ENCODE results near the gene NDUFAF5.

Gene NDUFAF5

DNA sequence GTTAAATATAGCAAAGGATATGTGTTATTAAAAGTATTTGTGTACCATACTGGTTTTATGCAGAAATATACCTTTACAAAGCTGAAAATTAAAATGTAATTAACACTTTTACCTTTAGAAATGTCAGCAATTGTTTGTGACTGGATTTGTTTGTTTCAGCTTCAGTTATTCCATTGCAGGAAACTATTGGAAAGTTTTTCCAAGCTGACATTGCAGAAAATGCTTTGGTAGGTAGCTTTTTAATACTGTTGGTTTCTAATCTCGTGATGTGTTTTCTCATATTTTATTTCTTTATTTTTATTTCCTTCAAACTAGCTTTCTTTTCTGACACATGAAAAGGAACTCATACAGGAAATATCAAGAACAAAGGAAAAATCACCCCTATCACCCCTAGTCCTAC, 8.2 kb downstream of the NDUFAF5 start:
- Mint-ChIP-seq H3K4me3 (no peak overlapping the region), H3K36me3 (peaks cover 19% of the 10 kb centered on the region), H3K27me3 (no peaks in the 10 kb centered on the region), H3K27ac (no peak overlapping the region), H3K9me3 (ENCODE audit: low read depth) (no peaks in the 10 kb centered on the region), H3K4me1 (ENCODE audit: low read depth) (peaks cover 14% of the 10 kb centered on the region)

DNA sequence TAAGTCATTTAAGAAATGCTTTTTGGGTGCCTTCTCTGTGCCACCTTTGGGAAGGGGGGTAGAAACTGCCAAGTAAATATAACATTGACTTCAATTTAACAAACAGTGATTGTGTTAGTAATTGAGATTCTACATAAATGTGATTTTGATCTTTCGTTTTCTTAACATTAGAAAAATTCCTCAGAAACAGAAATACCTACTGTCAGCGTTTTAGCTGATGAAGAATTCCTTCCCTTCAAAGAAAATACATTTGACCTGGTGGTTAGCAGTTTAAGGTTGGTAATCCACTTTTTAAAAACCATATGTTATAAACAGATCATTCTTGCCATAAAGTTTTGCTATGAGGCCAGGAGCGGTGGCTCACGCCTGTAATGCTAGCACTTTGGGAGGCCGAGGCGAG, 9.8 kb downstream of the NDUFAF5 start:
- H3K27ac Mint-ChIP-seq: no peak overlapping the region
- H3K9me3 Mint-ChIP-seq (ENCODE audit: low read depth): no peaks in the 10 kb centered on the region
- no peaks in the 10 kb centered on the region for H3K27me3 Mint-ChIP-seq
- peaks cover 11% of the 10 kb centered on the region for H3K4me1 Mint-ChIP-seq (ENCODE audit: low read depth)
- H3K36me3 Mint-ChIP-seq: peaks cover 19% of the 10 kb centered on the region
- H3K4me3 Mint-ChIP-seq: no peak overlapping the region

DNA sequence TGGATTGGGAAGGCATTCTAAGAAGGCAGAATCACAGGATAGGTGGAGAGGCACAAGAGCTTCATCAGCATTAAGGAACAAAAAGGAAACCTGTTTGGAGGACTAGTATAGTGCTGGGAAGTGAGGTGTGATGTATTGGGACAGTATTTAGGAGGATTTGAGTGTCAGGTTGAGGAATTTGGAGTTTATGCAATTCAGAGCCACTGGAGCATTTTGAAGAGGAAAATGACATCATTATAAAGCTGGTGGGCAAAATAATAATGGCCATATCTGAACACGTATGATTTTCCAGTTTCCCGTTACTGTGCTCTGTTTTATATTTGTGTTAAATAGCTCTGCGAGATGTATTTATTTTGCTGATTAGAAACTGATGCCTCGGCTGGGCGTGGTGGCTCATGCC, 14.2 kb downstream of the NDUFAF5 start:
- no peaks in the 10 kb centered on the region for H3K9me3 Mint-ChIP-seq (ENCODE audit: low read depth)
- no peak overlapping the region for H3K4me3 Mint-ChIP-seq
- H3K36me3 Mint-ChIP-seq: peaks cover 14% of the 10 kb centered on the region
- peaks cover 4% of the 10 kb centered on the region for H3K4me1 Mint-ChIP-seq (ENCODE audit: low read depth)
- H3K27me3 Mint-ChIP-seq: no peaks in the 10 kb centered on the region
- H3K27ac Mint-ChIP-seq: no peak overlapping the region

DNA sequence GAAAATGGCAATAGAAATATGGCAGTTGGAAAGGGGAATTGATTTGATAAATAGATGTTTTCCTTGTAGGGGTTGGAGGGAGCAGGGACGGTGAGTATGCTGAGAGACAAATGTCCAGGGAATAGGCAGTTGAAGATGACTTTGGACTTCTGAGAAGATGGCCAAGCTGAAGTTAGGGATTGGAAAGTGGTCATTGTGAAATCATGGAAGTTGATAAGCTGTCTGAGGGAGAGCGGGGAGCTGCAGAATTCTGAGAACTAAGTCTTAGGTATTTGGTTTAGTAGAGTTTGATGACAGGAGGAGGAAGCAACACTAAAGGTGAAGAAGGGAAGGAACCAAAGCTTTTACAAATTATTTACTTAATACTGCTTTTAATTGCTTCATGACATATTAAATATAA, 15.1 kb downstream of the NDUFAF5 start:
- H3K4me1 Mint-ChIP-seq (ENCODE audit: low read depth): peaks cover 4% of the 10 kb centered on the region
- no peak overlapping the region for H3K27ac Mint-ChIP-seq
- H3K9me3 Mint-ChIP-seq (ENCODE audit: low read depth): no peaks in the 10 kb centered on the region
- H3K27me3 Mint-ChIP-seq: no peaks in the 10 kb centered on the region
- peaks cover 14% of the 10 kb centered on the region for H3K36me3 Mint-ChIP-seq
- no peak overlapping the region for H3K4me3 Mint-ChIP-seq

DNA sequence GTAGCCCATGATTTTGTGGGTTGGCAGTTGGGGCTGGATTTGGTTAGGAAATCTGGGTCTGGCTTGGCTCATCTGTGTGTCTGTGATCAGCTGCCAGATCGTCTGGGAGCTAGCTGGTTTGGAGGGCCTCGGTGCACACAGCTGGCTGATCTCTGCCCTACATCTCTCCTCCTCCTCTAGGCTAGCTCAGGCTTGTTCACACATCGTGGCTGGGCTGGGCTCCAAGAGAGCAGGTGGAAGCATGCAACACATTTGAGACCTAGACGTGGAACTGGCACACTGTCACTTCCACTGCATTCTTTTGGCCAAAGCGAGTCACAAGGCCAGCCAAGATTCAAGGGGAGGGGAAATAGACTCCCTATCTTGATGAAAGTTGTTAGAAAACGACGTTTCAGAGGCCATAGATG, 15.9 kb downstream of the NDUFAF5 start:
- no peaks in the 10 kb centered on the region for H3K9me3 Mint-ChIP-seq (ENCODE audit: low read depth)
- no peak overlapping the region for H3K4me3 Mint-ChIP-seq
- no peak overlapping the region for H3K27ac Mint-ChIP-seq
- peaks cover 14% of the 10 kb centered on the region for H3K36me3 Mint-ChIP-seq
- peaks cover 4% of the 10 kb centered on the region for H3K4me1 Mint-ChIP-seq (ENCODE audit: low read depth)
- H3K27me3 Mint-ChIP-seq: no peaks in the 10 kb centered on the region

DNA sequence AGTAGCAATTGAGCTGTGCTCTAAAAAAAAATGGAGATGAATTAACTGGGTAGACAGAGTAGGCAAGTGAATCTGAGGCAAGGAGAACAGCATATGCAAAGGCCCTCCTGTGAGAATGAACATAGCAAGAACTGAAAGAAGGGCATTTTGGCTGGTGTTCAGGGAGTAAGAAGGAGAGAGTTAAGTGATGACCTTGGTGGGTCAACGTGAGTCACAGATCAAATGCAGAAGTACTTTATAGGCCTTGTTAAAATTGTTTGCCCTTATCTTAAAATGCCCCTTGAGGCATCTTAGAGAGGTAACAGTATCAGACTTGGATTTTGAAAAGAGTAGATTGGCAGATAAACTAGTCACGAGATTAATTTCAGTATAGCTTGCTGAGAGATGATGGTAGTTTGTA, 24.5 kb downstream of the NDUFAF5 start:
- no peak overlapping the region for H3K27ac Mint-ChIP-seq
- peaks cover 3% of the 10 kb centered on the region for H3K36me3 Mint-ChIP-seq
- no peaks in the 10 kb centered on the region for H3K27me3 Mint-ChIP-seq

DNA sequence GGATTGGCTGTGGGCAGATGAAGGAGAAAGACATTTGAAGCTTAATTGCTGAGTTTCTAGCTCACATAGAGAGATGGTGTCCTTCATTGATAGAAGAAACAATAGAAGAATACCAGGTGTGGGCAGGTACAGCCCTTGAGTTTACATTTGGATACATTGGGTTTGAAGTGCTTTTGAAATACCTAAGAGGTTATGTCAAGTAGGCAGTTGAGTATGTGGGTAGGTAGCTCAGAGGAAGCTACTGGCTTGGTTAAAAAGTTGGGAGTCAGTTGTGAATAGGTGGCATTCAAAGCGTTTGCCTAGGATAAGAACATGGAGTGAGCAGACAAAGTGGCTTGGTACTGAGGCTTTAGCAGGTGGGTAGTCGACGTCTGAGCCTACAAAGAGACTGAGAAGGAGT, 25.0 kb downstream of the NDUFAF5 start:
- Mint-ChIP-seq H3K36me3 (peaks cover 3% of the 10 kb centered on the region), H3K27ac (no peak overlapping the region), H3K27me3 (no peaks in the 10 kb centered on the region), H3K4me3 (no peak overlapping the region), H3K9me3 (ENCODE audit: low read depth) (no peaks in the 10 kb centered on the region), H3K4me1 (ENCODE audit: low read depth) (no peaks in the 10 kb centered on the region)

More for the DNA sequence above, 24.5 kb downstream of the NDUFAF5 start:
- Mint-ChIP-seq H3K4me1 (ENCODE audit: low read depth) (no peaks in the 10 kb centered on the region), H3K9me3 (ENCODE audit: low read depth) (no peaks in the 10 kb centered on the region), H3K4me3 (no peak overlapping the region)

DNA sequence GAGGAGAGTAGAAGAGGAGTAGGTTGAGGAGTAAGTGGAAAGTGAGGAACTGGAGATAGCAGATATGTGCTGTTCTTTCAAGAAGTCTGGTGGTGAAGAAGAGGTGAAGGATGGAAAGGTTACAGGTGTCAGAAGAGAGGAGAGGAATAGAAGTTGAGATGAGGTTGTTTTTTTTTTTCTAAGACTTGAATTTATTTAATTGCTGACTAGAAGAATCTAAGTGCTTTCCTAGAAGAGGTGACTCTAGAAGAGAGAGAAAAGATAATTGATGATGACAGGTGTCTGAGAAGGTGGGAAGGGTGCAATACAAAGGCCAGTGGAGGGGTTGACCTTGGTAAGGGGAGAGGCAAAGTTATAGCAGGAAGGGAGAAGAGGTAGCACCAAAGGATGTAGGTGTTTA, 25.6 kb downstream of the NDUFAF5 start:
- Mint-ChIP-seq H3K36me3 (peaks cover 3% of the 10 kb centered on the region), H3K4me1 (ENCODE audit: low read depth) (no peaks in the 10 kb centered on the region), H3K9me3 (ENCODE audit: low read depth) (no peaks in the 10 kb centered on the region), H3K4me3 (no peak overlapping the region), H3K27ac (no peak overlapping the region), H3K27me3 (no peaks in the 10 kb centered on the region)

DNA sequence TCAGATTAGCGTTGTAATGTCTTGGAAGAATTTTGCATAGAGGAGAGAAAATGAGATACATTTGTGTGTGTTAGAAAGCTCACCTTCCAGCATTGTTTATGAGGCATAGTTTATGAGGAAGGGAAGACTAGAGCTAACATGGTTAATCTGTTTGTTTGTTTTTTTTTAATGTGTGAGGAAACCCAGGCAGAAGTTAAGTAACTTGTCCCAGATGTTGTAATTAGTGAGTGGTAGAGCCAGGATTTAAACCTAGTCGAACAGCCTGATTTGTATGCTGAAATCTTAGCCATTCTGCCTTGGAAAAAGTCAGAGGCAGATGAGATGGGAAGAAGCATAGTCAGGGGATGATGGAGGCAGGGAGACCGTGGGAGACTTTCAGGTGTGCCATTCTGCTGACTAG, 29.1 kb downstream of the NDUFAF5 start:
- H3K27ac Mint-ChIP-seq: peak overlapping the region; percentile 77

DNA sequence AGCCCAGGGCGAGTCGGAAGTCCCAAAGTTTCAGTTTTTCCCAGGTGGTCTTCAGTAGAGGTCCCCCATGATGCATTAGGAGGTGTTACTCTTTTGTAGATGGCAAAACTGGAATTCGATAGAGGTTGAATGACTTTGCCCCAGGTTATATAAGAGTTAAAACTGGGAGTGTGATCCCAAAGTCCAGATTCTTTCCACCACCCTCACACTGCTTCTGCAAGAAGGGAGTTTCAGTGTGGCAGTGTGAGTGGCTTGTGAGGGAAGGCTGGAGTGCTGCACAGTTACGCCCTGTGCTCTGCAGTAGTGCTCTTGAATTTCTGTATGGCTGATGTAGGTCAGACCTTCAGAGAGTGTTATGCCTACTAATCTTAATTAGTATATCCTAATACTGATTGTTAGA, 29.8 kb downstream of the NDUFAF5 start:
- H3K27me3 Mint-ChIP-seq: no peaks in the 10 kb centered on the region
- no peak overlapping the region for H3K27ac Mint-ChIP-seq
- no peaks in the 10 kb centered on the region for H3K9me3 Mint-ChIP-seq (ENCODE audit: low read depth)
- peaks cover 12% of the 10 kb centered on the region for H3K36me3 Mint-ChIP-seq
- no peak overlapping the region for H3K4me3 Mint-ChIP-seq
- peaks cover 25% of the 10 kb centered on the region for H3K4me1 Mint-ChIP-seq (ENCODE audit: low read depth)

More for the DNA sequence above, 29.1 kb downstream of the NDUFAF5 start:
- H3K9me3 Mint-ChIP-seq (ENCODE audit: low read depth): no peaks in the 10 kb centered on the region
- peaks cover 12% of the 10 kb centered on the region for H3K36me3 Mint-ChIP-seq
- no peak overlapping the region for H3K4me3 Mint-ChIP-seq
- no peaks in the 10 kb centered on the region for H3K27me3 Mint-ChIP-seq
- peaks cover 25% of the 10 kb centered on the region for H3K4me1 Mint-ChIP-seq (ENCODE audit: low read depth)

DNA sequence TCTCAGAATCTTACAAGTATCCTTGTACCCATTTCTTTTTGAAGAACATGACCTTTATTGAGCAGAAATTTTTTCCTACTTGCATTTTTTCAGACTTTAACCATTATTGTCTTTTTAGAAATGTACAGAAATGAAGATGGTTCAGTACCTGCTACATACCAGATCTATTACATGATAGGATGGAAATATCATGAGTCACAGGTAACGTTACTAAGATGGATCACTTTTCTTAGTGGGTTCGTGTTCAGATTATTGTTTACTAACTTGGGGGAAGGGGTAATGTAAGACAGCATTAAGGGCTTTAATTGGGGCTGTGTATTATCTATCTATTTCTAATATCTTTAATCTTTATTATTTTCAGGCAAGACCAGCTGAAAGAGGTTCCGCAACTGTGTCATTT, 31.9 kb downstream of the NDUFAF5 start:
- Mint-ChIP-seq H3K4me3 (peak overlapping the region; percentile 71), H3K27me3 (no peaks in the 10 kb centered on the region), H3K9me3 (ENCODE audit: low read depth) (no peaks in the 10 kb centered on the region), H3K27ac (peak overlapping the region; percentile 98), H3K36me3 (peaks cover 12% of the 10 kb centered on the region), H3K4me1 (ENCODE audit: low read depth) (peaks cover 28% of the 10 kb centered on the region)

DNA sequence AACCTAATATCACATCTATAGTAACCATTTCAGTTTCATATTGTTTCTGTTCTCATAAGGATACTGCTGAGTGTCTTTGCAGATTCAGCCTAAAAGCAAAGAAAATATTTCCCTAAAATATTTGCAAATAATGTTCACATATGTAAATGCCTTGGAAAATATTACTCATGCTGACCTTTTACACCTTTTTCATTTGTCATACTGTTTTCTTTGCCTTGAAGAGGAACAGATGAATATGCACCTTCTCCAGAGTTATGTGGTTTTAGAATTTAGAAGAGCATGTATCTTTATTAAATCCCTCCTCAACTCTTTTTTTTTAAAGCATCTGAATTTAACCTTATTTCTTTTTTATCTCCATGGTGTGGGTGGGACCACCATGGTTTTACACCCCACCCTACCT, 32.5 kb downstream of the NDUFAF5 start:
- peaks cover 12% of the 10 kb centered on the region for H3K36me3 Mint-ChIP-seq
- no peaks in the 10 kb centered on the region for H3K27me3 Mint-ChIP-seq
- peak overlapping the region; percentile 98 for H3K27ac Mint-ChIP-seq
- H3K9me3 Mint-ChIP-seq (ENCODE audit: low read depth): no peaks in the 10 kb centered on the region
- peak overlapping the region; percentile 71 for H3K4me3 Mint-ChIP-seq
- H3K4me1 Mint-ChIP-seq (ENCODE audit: low read depth): peaks cover 28% of the 10 kb centered on the region

DNA sequence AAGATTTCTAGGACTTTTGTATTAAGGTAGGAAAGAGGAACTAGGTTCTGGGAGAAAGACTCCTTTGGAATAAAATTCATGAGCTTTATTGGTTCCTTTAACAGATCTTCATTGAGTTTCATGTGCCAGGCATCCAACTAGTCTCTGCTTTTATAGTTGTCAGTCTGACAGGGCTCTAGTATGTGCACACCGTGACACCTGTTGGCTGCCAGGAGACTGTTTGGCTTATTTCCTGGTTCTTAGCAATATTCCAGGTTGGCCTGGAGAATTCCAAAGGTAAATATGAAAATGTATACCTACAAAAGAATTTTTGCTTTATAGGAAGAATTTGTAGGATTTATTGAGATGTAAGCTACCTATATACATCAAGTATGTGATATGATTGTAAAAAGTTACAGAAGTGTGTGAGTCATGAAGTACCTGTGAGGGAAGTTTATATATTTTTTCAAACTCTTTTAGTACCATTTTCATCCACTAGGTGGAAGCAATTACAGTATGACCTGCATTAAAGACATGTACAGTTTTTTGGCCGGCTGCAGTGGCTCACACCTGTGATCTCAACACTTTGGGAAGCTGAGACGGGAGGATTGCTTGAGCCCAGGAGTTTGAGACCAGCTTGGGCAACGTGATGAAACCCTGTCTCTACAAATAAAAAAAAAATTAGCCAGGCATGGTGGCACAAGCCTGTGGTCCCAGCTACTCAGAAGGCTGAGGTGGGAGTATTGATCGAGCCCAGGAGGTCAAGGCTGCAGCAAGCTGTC, 35.2 kb downstream of the NDUFAF5 start:
- Mint-ChIP-seq H3K27me3 (no peaks in the 10 kb centered on the region), H3K4me3 (no peak overlapping the region), H3K4me1 (ENCODE audit: low read depth) (peaks cover 28% of the 10 kb centered on the region), H3K27ac (peak overlapping the region; percentile 34), H3K9me3 (ENCODE audit: low read depth) (no peaks in the 10 kb centered on the region), H3K36me3 (peaks cover 8% of the 10 kb centered on the region)

DNA sequence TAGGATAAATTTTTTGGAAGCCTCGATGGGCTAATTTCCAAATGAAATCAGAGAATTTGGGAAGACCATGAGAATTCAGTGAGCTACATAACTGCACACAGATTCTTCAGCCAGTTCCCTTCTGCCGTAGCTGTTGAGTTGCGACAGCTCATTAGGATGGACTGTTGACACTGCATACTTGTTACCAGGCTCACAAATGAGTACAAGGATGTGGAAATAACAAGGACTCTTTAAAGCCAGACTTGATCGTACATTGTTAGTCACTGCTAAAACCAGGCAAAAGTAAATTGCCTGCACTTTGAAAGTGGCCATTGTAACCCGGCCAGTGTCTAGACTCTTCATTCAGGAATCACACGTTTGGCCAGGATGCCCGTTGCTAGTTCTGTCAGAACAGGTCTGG, 37.0 kb downstream of the NDUFAF5 start:
- Mint-ChIP-seq H3K9me3 (ENCODE audit: low read depth) (no peaks in the 10 kb centered on the region), H3K27me3 (no peaks in the 10 kb centered on the region), H3K36me3 (peaks cover 5% of the 10 kb centered on the region), H3K27ac (no peak overlapping the region), H3K4me1 (ENCODE audit: low read depth) (peaks cover 18% of the 10 kb centered on the region), H3K4me3 (no peak overlapping the region)

DNA sequence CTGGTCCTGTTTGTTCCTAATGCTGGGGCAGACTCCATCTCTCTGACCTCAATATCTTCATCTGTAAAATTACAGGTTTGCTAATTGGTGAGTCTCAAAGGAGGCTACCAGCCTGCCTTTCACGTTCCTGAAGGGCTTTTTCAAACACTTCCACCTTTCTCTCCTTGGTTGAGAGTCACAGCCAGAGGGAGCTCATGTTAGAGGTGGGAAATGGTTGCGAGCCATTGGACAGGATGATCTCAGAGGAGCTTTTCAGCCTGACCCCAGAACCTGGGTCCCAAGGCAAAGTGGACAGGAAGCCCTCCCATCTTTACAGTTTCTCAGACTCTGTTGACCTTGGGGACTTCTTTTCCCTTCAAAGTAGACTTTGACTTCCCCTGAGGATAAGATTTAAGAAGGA, 37.6 kb downstream of the NDUFAF5 start:
- no peak overlapping the region for H3K27ac Mint-ChIP-seq
- no peak overlapping the region for H3K4me3 Mint-ChIP-seq
- H3K27me3 Mint-ChIP-seq: no peaks in the 10 kb centered on the region
- H3K9me3 Mint-ChIP-seq (ENCODE audit: low read depth): no peaks in the 10 kb centered on the region
- H3K4me1 Mint-ChIP-seq (ENCODE audit: low read depth): peaks cover 13% of the 10 kb centered on the region
- peaks cover 3% of the 10 kb centered on the region for H3K36me3 Mint-ChIP-seq

DNA sequence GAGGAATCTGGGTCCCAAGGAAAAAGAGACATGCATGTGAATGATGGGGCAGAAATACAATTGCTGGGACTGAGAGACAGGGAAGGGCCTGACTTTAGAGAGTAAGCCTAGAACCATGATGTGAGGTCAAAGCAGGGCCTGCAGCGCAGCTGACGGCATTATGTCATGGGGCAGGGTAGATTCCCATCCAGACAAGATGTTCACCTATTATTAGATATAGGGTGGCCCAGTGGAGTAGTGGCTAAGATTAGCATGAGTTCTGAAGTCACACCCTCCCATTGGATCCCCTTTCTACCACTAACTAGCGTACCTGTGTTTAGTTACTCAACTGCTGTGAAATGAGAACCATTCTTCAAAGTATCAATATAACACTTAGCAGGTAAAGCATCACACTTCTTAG, 39.6 kb downstream of the NDUFAF5 start:
- peaks cover 3% of the 10 kb centered on the region for H3K4me1 Mint-ChIP-seq (ENCODE audit: low read depth)
- H3K36me3 Mint-ChIP-seq: no peaks in the 10 kb centered on the region
- H3K27ac Mint-ChIP-seq: no peak overlapping the region
- H3K4me3 Mint-ChIP-seq: no peak overlapping the region
- H3K27me3 Mint-ChIP-seq: peaks cover 2% of the 10 kb centered on the region
- no peaks in the 10 kb centered on the region for H3K9me3 Mint-ChIP-seq (ENCODE audit: low read depth)

Measured in activated naive CD8-positive, alpha-beta T cell (primary cell).